Esophagus squamous epithelium (tissue), 5 donors: ENCODE results near the gene KRABD2.

ENCODE experiments used
- DNase-seq: peaks from one replicate; lab custom pipeline; 2025; lab: John Stamatoyannopoulos, UW
- H3K27ac ChIP-seq, 4 donors: fragments of 200-600 bp; sonication (generic); one replicate each; pipeline ENCODE4 v1.5.1; 2016 to 2019; ENCODE audit warnings: mild to moderate bottlenecking in 1 of 4
- H3K27me3 ChIP-seq, 4 donors: fragments of 200-600 bp; sonication (generic); 1 replicate in 3 of 4; 2 replicates in 1 of 4; pipeline versions ENCODE4 v1.5.1 to v1.6.0; 2017 to 2021; ENCODE audit warnings: antibody characterized with exemption in 1 of 4
- H3K36me3 ChIP-seq, 3 donors: fragments of 200-600 bp; sonication (generic); one replicate each; pipeline ENCODE4 v1.5.1; 2016 to 2019
- H3K4me1 ChIP-seq, 3 donors: fragments of 200-600 bp; sonication (generic); one replicate each; pipeline ENCODE4 v1.5.1; 2017 to 2019
- H3K4me3 ChIP-seq, 4 donors: fragments of 200-600 bp; sonication (generic); 1 replicate in 3 of 4; 2 replicates in 1 of 4; pipeline ENCODE4 v1.5.1; 2016 to 2019; ENCODE audit warnings: mild to moderate bottlenecking in 2 of 4, moderate library complexity in 1 of 4
- H3K9me3 ChIP-seq, 3 donors: fragments of 200-600 bp; sonication (generic); one replicate each; pipeline ENCODE4 v1.5.1; 2016 to 2019
- POLR2A ChIP-seq, 4 donors: fragments of 450-650 bp; IDR thresholded peaks; one replicate each; pipeline ENCODE4 v1.6.1; 2017; ENCODE audit warnings: antibody characterized with exemption in 4 of 4, mild to moderate bottlenecking in 4 of 4, moderate library complexity in 3 of 4
- WGBS, 2 donors: methylation state at CpG; one replicate each; pipeline ENCODE4 v1.1.5; 2018; 5-methylcytosine and 5-hydroxymethylcytosine counted together
- intact Hi-C: fragments of 100-400 bp; cut with DNase I; formaldehyde crosslinking; loops from one replicate; pipeline ENCODE4 v1.15.0; 2022
- TF ChIP-seq, protein P1 (sequence below), 6 experiments: fragments of 450-650 bp in 4 of 6; fragments of 200-600 bp in 2 of 6; sonication (generic) in 2 of 6; IDR thresholded peaks; one replicate each; pipeline ENCODE4 v1.5.1; 2016 to 2019; ENCODE audit warnings: antibody characterized with exemption in 6 of 6, mild to moderate bottlenecking in 4 of 6, moderate library complexity in 4 of 6
- donor health status: DM: yes; HTN: yes; CAD: no.

The KRABD2 gene

DNA sequence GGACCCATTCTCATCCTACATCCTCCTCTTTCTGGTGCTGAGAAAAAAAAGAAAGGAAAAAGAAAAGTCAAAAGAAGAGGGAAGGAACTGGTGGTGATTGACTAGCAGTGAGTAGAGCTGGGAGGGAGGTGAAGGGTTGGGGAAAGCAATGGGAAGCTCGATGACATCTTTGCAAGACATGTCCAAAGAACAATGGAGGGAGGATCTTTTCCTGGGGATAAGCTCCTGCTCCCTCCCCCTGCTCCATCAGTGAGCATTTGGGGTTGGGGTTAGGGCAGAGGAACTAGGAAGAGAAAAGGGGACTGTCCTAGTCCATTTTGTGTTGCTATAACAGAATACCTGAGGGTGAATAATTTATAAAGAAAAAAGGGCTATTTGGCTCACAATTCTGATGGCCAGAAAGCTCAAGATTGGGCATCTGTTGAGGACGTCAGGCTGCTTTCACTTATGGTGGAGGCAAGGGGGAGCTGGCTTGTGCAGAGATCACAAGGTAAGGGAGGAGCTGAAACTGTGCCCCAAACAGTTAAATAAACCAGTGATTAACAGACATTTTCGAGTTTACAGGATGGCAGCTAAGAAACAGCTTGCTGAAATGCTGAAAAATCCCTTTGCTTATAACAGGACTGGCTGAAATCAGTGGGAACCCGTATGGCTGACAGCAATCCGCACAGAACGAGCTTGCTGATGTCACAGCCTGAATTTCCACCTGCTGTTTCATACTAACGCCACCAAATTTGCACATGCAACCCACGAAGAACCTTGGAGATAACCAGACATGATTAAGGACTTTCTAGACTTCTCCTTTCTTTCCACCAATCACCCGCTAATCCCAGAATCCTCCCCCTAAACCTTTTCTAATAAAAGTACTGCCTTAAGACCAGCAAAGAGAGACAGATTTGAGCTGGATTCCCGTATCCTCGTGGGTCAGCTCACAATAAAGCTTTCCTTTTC lies 38.4 kb downstream of the KRABD2 start:
- no peak for DNase-seq
- TF ChIP-seq, protein P1, sequence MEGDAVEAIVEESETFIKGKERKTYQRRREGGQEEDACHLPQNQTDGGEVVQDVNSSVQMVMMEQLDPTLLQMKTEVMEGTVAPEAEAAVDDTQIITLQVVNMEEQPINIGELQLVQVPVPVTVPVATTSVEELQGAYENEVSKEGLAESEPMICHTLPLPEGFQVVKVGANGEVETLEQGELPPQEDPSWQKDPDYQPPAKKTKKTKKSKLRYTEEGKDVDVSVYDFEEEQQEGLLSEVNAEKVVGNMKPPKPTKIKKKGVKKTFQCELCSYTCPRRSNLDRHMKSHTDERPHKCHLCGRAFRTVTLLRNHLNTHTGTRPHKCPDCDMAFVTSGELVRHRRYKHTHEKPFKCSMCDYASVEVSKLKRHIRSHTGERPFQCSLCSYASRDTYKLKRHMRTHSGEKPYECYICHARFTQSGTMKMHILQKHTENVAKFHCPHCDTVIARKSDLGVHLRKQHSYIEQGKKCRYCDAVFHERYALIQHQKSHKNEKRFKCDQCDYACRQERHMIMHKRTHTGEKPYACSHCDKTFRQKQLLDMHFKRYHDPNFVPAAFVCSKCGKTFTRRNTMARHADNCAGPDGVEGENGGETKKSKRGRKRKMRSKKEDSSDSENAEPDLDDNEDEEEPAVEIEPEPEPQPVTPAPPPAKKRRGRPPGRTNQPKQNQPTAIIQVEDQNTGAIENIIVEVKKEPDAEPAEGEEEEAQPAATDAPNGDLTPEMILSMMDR (IDR thresholded peaks at IDR 0.05) = no peak
- H3K4me1 ChIP-seq = peaks cover 0 to 6% (median 0%) of the 10 kb centered on the region in 3 donors
- H3K27ac ChIP-seq = no peak overlapping the region
- no peaks in the 10 kb centered on the region for H3K9me3 ChIP-seq
- intact Hi-C loops = no loop called here
- 42 to 45% methylated on average over 11 of the region's 11 CpGs for WGBS, 2 donors
- no peaks in the 10 kb centered on the region for H3K36me3 ChIP-seq
- peak overlapping the region in 1 of 4 donors; percentile 23 for H3K4me3 ChIP-seq
- H3K27me3 ChIP-seq = no peaks in the 10 kb centered on the region

DNA sequence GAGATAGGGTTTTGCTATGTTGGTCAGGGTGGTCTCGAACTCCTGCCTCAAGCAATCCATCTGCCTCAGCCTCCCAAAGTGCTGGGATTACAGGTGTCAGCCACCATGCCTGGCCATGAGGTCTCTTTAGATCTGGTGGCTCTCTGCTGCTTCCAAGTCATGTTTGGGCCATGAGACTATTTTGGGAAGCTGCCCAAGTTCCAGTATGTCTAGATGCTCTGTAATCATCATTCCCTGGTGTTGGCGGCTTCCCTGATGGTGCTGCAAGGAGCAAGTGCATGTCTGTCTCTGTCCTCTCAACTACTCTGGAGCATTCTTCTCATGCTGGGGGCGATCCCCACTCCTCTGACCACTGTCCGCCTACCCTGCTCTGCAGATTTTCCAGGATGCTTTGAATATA lies 43.2 kb downstream of the KRABD2 start:
- Histone ChIP-seq H3K4me1 (peaks cover 0 to 5% (median 0%) of the 10 kb centered on the region in 3 donors), H3K36me3 (no peaks in the 10 kb centered on the region), H3K27ac (no peak overlapping the region), H3K9me3 (no peaks in the 10 kb centered on the region), H3K27me3 (peaks cover 0 to 14% (median 0%) of the 10 kb centered on the region in 4 donors), H3K4me3 (no peak overlapping the region)
- WGBS, 2 donors = 65 to 97% methylated on average over 4 of the region's 4 CpGs
- intact Hi-C loops = no loop called here
- DNase-seq = no peak
- no peak for TF ChIP-seq POLR2A (IDR thresholded peaks at IDR 0.05)
- TF ChIP-seq, protein P1 (IDR thresholded peaks at IDR 0.05) = no peak

DNA sequence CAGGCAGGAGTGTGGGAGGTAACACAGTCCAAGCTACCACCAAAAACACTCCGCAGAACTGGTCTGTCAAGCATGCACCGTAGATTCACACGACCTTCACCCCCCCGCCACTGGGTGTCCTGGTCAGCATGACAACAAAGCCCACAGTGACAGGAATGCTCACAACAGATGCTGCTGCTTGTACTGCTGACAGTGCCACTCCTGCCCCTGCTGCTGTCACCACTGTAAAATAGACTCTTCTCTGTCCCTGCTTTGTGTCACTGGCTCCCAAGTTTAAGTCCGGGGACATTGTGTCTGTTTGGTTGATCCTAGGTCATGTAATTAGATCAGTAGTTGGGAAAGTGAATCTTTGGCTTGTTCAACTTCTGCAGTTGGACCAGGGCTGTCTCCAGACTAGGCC lies 43.8 kb downstream of the KRABD2 start:
- Histone ChIP-seq H3K27ac (no peak overlapping the region), H3K36me3 (no peaks in the 10 kb centered on the region), H3K27me3 (peaks cover 0 to 19% (median 0%) of the 10 kb centered on the region in 4 donors), H3K4me1 (no peaks in the 10 kb centered on the region), H3K9me3 (no peaks in the 10 kb centered on the region), H3K4me3 (no peak overlapping the region)
- intact Hi-C loops = no loop called here
- no peak for TF ChIP-seq POLR2A (IDR thresholded peaks at IDR 0.05)
- TF ChIP-seq, protein P1 (IDR thresholded peaks at IDR 0.05) = no peak
- 61 to 71% methylated on average over 5 of the region's 5 CpGs for WGBS, 2 donors
- DNase-seq = no peak

DNA sequence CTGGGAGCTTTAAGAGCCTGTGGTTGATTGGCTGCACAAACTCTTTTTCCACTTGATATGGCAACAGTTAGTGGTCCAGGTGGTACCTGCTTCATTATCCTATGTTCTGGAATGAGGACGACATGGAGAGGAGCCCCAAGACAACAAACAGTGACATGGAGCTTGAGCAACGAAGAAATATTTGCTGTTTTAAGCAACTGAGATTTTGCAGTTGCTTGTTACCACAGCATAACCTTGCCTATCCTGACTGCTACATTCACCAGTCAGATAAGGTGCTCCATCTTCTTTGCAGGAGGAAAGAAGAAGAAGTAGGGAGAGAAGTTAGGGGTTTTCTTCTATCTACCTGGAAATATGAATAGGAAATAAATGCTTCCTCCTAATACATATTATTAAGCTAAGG lies 44.4 kb downstream of the KRABD2 start:
- 85 to 87% methylated on average over 2 of the region's 2 CpGs for WGBS, 2 donors
- H3K36me3 ChIP-seq = no peaks in the 10 kb centered on the region
- H3K27me3 ChIP-seq = peaks cover 0 to 25% (median 0%) of the 10 kb centered on the region in 4 donors
- DNase-seq = no peak
- no peak for TF ChIP-seq POLR2A (IDR thresholded peaks at IDR 0.05)
- TF ChIP-seq, protein P1 (IDR thresholded peaks at IDR 0.05) = no peak
- intact Hi-C loops = no loop called here
- no peak overlapping the region for H3K4me3 ChIP-seq
- no peaks in the 10 kb centered on the region for H3K9me3 ChIP-seq
- no peak overlapping the region for H3K27ac ChIP-seq
- peaks cover 3 to 4% (median 4%) of the 10 kb centered on the region in 3 donors for H3K4me1 ChIP-seq

DNA sequence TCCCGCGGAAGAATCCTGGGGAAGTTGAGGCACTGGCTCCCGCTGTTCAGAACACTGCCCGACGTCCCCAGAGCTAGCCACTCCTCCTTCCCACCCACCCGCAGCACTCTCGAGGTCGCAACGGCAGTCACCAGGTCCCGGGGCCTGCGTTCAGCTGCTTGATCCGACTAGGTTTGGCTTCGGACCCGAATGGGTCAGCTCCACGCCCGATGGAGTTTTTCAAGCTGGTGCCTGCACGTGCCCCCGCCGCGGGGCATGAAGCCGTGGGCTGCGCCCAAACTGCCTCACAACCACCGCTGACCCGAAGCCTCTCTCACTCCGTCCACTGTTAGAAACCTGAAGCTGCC lies 49.2 kb downstream of the KRABD2 start:
- Histone ChIP-seq H3K4me1 (peaks cover 6 to 19% (median 10%) of the 10 kb centered on the region in 3 donors), H3K36me3 (no peaks in the 10 kb centered on the region), H3K4me3 (peak overlapping the region; percentile 25 to 61 (median 54)), H3K27ac (peak overlapping the region; percentile 31 to 71 (median 58)), H3K9me3 (no peaks in the 10 kb centered on the region), H3K27me3 (peaks cover 0 to 59% (median 0%) of the 10 kb centered on the region in 4 donors)
- DNase-seq = no peak
- TF ChIP-seq, protein P1 (IDR thresholded peaks at IDR 0.05) = no peak
- no peak for TF ChIP-seq POLR2A (IDR thresholded peaks at IDR 0.05)
- intact Hi-C loops = no loop called here
- 27 to 29% methylated on average over 8 of the region's 25 CpGs for WGBS, 2 donors
